GM12878 (cell line): ENCODE results near the gene KIZ. TPM values are rescaled to one million over a fixed set of nuclear protein-coding genes. Genes with fewer than 3 reads are reported as not detected.

Experiments used
- ATAC-seq: fragments of 200-7000 bp; cut with Tn5 transposase; 3 replicates; pipeline ENCODE4 v1.9.1; 2020; ENCODE audit warnings: mild to moderate bottlenecking, moderate library complexity
- BruUV-seq: library from RNA; stranded (reverse); fragments of 400-500 nt; replicated peaks from 2 replicates; lab custom pipeline; 2021; lab: Mats Ljungman, UMichigan
- CTCF ChIA-PET: fragments of 300-600 bp; sonication (Branson Sonifier 250); formaldehyde crosslinking; extraction: SDS; loops from one replicate; lab custom pipeline; 2021; ENCODE audit warnings: inconsistent platforms; lab: Yijun Ruan, JAX
- POLR2A ChIA-PET: fragments of 350-600 bp; formaldehyde crosslinking; extraction: SDS; loops from one replicate; lab custom pipeline; 2021; ENCODE audit warnings: inconsistent platforms; lab: Charles Lee
- RAD21 ChIA-PET: fragments of 300-600 bp; sonication (Branson Sonifier 250); formaldehyde crosslinking; loops from one replicate; lab custom pipeline; 2023; ENCODE audit warnings: antibody characterized with exemption; ENCODE audit not compliant: unreplicated experiment; lab: Charles Lee
- SMC1A ChIA-PET: fragments of 300-600 bp; sonication (Branson Sonifier 250); formaldehyde crosslinking; loops from one replicate; lab custom pipeline; 2023; ENCODE audit not compliant: unreplicated experiment, uncharacterized antibody; lab: Charles Lee
- DNase-seq: peaks from one replicate; pipeline ENCODE4 v3.0.0-alpha.2; 2011; ENCODE audit warnings: low read depth, low spot score
- FAIRE-seq: peaks from 3 replicates; lab custom pipeline; 2011; peaks lifted over from hg19 to GRCh38; lab: Jason Lieb, UNC
- H2AFZ ChIP-seq: 2 replicates; pipeline ENCODE4 v1.6.0; 2011; ENCODE audit warnings: low read depth, low read length, control low read depth; ENCODE audit not compliant: control insufficient read depth
- H3K27ac ChIP-seq: 2 replicates; pipeline ENCODE4 v1.5.1; 2011; ENCODE audit warnings: control low read depth; ENCODE audit not compliant: control insufficient read depth, insufficient read depth
- H3K27me3 ChIP-seq, 2 experiments: replicated peaks in 1 of 2; 2 replicates each; pipeline versions ENCODE4 v1.6.0 to v1.6.1; 2011; ENCODE audit warnings: low read length in 1 of 2; ENCODE audit not compliant: control insufficient read depth in 2 of 2, insufficient read depth in 2 of 2
- H3K36me3 ChIP-seq, 2 experiments: 2 replicates each; pipeline ENCODE4 v1.5.1; 2011; ENCODE audit warnings: low read length in 1 of 2; ENCODE audit not compliant: control insufficient read depth in 2 of 2, insufficient read depth in 2 of 2
- H3K4me1 ChIP-seq: 2 replicates; pipeline ENCODE4 v1.6.1; 2011; ENCODE audit warnings: mild to moderate bottlenecking, low read length, moderate library complexity, mixed read lengths; ENCODE audit not compliant: control insufficient read depth, insufficient read depth
- H3K4me2 ChIP-seq: 2 replicates; pipeline ENCODE4 v1.6.0; 2011; ENCODE audit warnings: control low read depth; ENCODE audit not compliant: control insufficient read depth, insufficient read depth
- H3K4me3 ChIP-seq: fragments of 200-600 bp; sonication (generic); 2 replicates; pipeline ENCODE4 v1.5.1; 2016
- H3K79me2 ChIP-seq: 2 replicates; pipeline ENCODE4 v1.6.0; 2011; ENCODE audit warnings: low read length; ENCODE audit not compliant: control insufficient read depth, insufficient read depth
- H3K9ac ChIP-seq: 2 replicates; pipeline ENCODE4 v1.8.0; 2011; ENCODE audit warnings: low read length, control low read depth, mixed read lengths; ENCODE audit not compliant: control insufficient read depth, insufficient read depth
- H3K9me3 ChIP-seq: replicated peaks from 3 replicates; pipeline ENCODE4 v1.5.1; 2011; ENCODE audit warnings: mild to moderate bottlenecking, low read length; ENCODE audit not compliant: control insufficient read depth, insufficient read depth
- H4K20me1 ChIP-seq: 2 replicates; pipeline ENCODE4 v1.6.0; 2011; ENCODE audit not compliant: control insufficient read depth, insufficient read depth
- DPF2 ChIP-seq: fragments of 450-650 bp; IDR thresholded peaks from 2 replicates; pipeline ENCODE4 v1.6.1; 2017; ENCODE audit warnings: mild to moderate bottlenecking
- E2F4 ChIP-seq: IDR thresholded peaks from 2 replicates; pipeline ENCODE4 v1.6.1; 2012; ENCODE audit warnings: low read depth, low read length, improper control_type of control experiment
- ELK1 ChIP-seq: IDR thresholded peaks from 2 replicates; pipeline ENCODE4 v1.6.1; 2012; ENCODE audit warnings: low read depth, low read length, improper control_type of control experiment
- PAX8 ChIP-seq: fragments of 450-650 bp; IDR thresholded peaks from 2 replicates; pipeline ENCODE4 v1.6.1; 2017; ENCODE audit warnings: mild to moderate bottlenecking, moderate library complexity
- POLR2AphosphoS2 ChIP-seq: IDR thresholded peaks from 2 replicates; pipeline ENCODE4 v1.6.1; 2011; ENCODE audit warnings: low read depth, mild to moderate bottlenecking, low read length, improper control_type of control experiment, moderate library complexity
- SPI1 ChIP-seq: IDR thresholded peaks from 2 replicates; pipeline ENCODE4 v1.6.1; 2011; ENCODE audit warnings: low read depth, mild to moderate bottlenecking, low read length, moderate library complexity, borderline replicate concordance; ENCODE audit not compliant: insufficient read depth
- USF2 ChIP-seq: IDR thresholded peaks from 2 replicates; pipeline ENCODE4 v1.6.1; 2011; ENCODE audit warnings: low read depth, low read length, improper control_type of control experiment, borderline replicate concordance
- WRNIP1 ChIP-seq: IDR thresholded peaks from 2 replicates; pipeline ENCODE4 v1.6.1; 2011; ENCODE audit warnings: low read depth, low read length, improper control_type of control experiment, borderline replicate concordance
- ZNF622 ChIP-seq: fragments of 450-650 bp; IDR thresholded peaks from 2 replicates; pipeline ENCODE4 v1.6.1; 2017; ENCODE audit warnings: mild to moderate bottlenecking, inconsistent platforms
- WGBS: methylation state at CpG from one replicate; pipeline ENCODE4 v1.1.6; 2016; ENCODE audit warnings: low lambda C conversion rate; ENCODE audit not compliant: insufficient replicate concordance, insufficient coverage; ENCODE audit errors: missing lambda C conversion rate; 5-methylcytosine and 5-hydroxymethylcytosine counted together
- in situ Hi-C: fragments of 300-500 bp; cut with MboI; formaldehyde crosslinking; loops from 9 replicates; pipeline ENCODE4 v1.14.3; 2018; ENCODE audit warnings: mixed read lengths
- intact Hi-C: fragments of 100-400 bp; cut with micrococcal nuclease; formaldehyde crosslinking; loops from one replicate; pipeline ENCODE4 v1.14.2; 2022; ENCODE audit not compliant: unreplicated experiment
- polyA plus RNA-seq, 11 experiments: library from polyadenylated mRNA; depleted of rRNA in 4 of 11; unstranded in 6 of 11; stranded (reverse) in 5 of 11; fragments of >200 nt; fragmentation: Nextera tagmentation in 4 of 11; fragmentation: Illumina TruSeq in 1 of 11; extraction: Ambion mirVana in 4 of 11; extraction: Trizol in 1 of 11; gene quantifications; 1 replicate in 1 of 11; 2 replicates in 10 of 11; pipeline versions ENCODE4 v1.2.1 to v1.2.3, GENCODE V29; 2011 to 2016; ENCODE audit warnings: inconsistent platforms in 2 of 11, missing spikeins in 2 of 11, low read depth in 1 of 11
- total RNA-seq, 4 experiments: library from RNA; depleted of rRNA in 3 of 4; stranded (reverse); fragments of >200 nt in 3 of 4; fragmentation: Illumina TruSeq in 1 of 4; extraction: Trizol in 1 of 4; gene quantifications; 2 replicates each; pipeline versions ENCODE4 v1.2.1 to v1.2.3, GENCODE V29; 2013 to 2021

Gene KIZ
- total and polyA plus RNA-seq, 10 of the 15 experiments (the other 5 are each of a cell fraction or from before 2014, with no cell fraction given), result 2.7 to 11.0 (median 7.3) TPM

- no peaks in the 10 kb centered on the region for H3K9me3 ChIP-seq
- no peaks in the 10 kb centered on the region; a peak in 1 of 4 replicates for H3K36me3 ChIP-seq
- intact Hi-C loops, result loop anchor here (1.0 to 10.0 kb wide), 4 partner anchors 137 to 380 kb away; no protein-coding TSS in a partner anchor
- no peak for TF ChIP-seq SPI1
- TF ChIP-seq PAX8, result no peak
- TF ChIP-seq ELK1, result no peak
- TF ChIP-seq ZNF622, result no peak
- TF ChIP-seq E2F4, result no peak
- TF ChIP-seq DPF2, result no peak
- TF ChIP-seq WRNIP1, result no peak
- TF ChIP-seq POLR2AphosphoS2, result no peak
- TF ChIP-seq USF2, result no peak
- 96% methylated on average over 11 of the region's 11 CpGs for WGBS
- no peaks in the 10 kb centered on the region; the same call in 1 of the 2 replicates for H4K20me1 ChIP-seq
- ATAC-seq, result no peak
- no TSS peak for BruUV-seq
- H3K27ac ChIP-seq, result no peak overlapping the region
- RAD21 ChIA-PET, result interaction anchor here (0.7 to 4.7 kb wide), 10 partner anchors 106 to 380 kb away, joined by 3 to 75 read pairs (median 3); no protein-coding TSS in a partner anchor
- no peak overlapping the region for H3K4me3 ChIP-seq
- H2AFZ ChIP-seq, result no peak overlapping the region
- SMC1A ChIA-PET, result interaction anchor here (0.6 to 4.7 kb wide), 22 partner anchors 15 to 398 kb away, joined by 3 to 94 read pairs (median 4); partner anchors contain the start of gene KIZ
- no peak for FAIRE-seq
- no peak for DNase-seq
- CTCF ChIA-PET, result interaction anchor here (0.6 to 4.7 kb wide), 49 partner anchors 10 to 480 kb away, joined by 3 to 202 read pairs (median 5); partner anchors contain the start of gene XRN2
- POLR2A ChIA-PET, result interaction anchor here (1.0 kb wide), 1 partner anchor 271 kb away, joined by 3 read pairs; no protein-coding TSS in a partner anchor
- no peak overlapping the region for H3K4me2 ChIP-seq
- H3K9ac ChIP-seq, result no peak overlapping the region
- H3K4me1 ChIP-seq, result no peaks in the 10 kb centered on the region
- no peaks in the 10 kb centered on the region for H3K27me3 ChIP-seq
- in situ Hi-C loops, result loop anchor here (5.0 to 10.0 kb wide), 2 partner anchors 267 to 370 kb away; no protein-coding TSS in a partner anchor
- no peaks in the 10 kb centered on the region for H3K79me2 ChIP-seq
Measured at GRCh38 chr20:21234806-21235483, 109.1 kb downstream of the KIZ start.
